Effector memory CD4-positive, alpha-beta T cell (primary cell): ENCODE measurements around the gene ZNF280A.
A peak's percentile ranks its signal among the peaks of the same experiment; 100 is the strongest.
"Not testable (repeated sequence)": the region's sequence is repeated elsewhere in the genome, so short reads cannot be mapped to it uniquely, and the experiment has no call there.

ENCODE experiments used
- DNase-seq, 3 donors: peaks; one replicate each; pipeline ENCODE4 v3.0.0-alpha.2; 2020
- H3K27ac ChIP-seq: 2 replicates; pipeline ENCODE4 v1.7.0; 2013; ENCODE audit warnings: mild to moderate bottlenecking, low read length, moderate library complexity; ENCODE audit not compliant: insufficient read depth, poor library complexity, severe bottlenecking
- H3K27me3 ChIP-seq: replicated peaks from 2 replicates; pipeline ENCODE4 v1.7.0; 2013; ENCODE audit warnings: mild to moderate bottlenecking, low read length; ENCODE audit not compliant: insufficient read depth, control insufficient read depth, poor library complexity, severe bottlenecking
- H3K36me3 ChIP-seq: 2 replicates; pipeline ENCODE4 v1.7.0; 2013; ENCODE audit warnings: mild to moderate bottlenecking, low read length, moderate library complexity; ENCODE audit not compliant: control insufficient read depth, insufficient read depth
- H3K4me1 ChIP-seq: 2 replicates; pipeline ENCODE4 v1.7.0; 2013; ENCODE audit warnings: low read length, mild to moderate bottlenecking; ENCODE audit not compliant: control insufficient read depth, insufficient read depth, poor library complexity, severe bottlenecking
- H3K4me3 ChIP-seq: 2 replicates; pipeline ENCODE4 v1.7.0; 2013; ENCODE audit warnings: low read length, low read depth, mild to moderate bottlenecking; ENCODE audit not compliant: insufficient read depth, poor library complexity, severe bottlenecking
- H3K9me3 ChIP-seq: 2 replicates; pipeline ENCODE4 v1.7.0; 2013; ENCODE audit warnings: mild to moderate bottlenecking, low read length, moderate library complexity; ENCODE audit not compliant: control insufficient read depth

ZNF280A gene

DNA sequence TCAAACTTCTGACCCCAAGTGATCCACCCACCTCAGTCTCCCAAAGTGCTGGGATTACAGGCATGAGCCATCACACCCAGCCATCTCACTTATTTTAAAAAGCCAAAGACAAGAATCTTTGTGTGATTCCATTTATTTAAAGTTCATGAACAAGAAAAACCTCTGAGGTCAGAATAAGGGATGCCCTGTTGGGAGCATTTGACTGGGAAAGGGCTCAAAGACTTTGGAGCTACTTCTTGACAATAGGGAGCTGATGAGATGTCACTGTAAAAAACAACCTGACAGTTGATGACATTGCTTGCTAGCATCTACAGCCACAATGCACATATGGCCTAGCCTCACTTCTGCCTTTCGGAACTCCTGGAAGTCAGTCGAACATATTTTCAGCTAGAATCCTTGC is 6.5 kb downstream of the ZNF280A start:
- no peaks in the 10 kb centered on the region for H3K9me3 ChIP-seq
- no peak for DNase-seq
- no peak overlapping the region for H3K4me3 ChIP-seq
- no peaks in the 10 kb centered on the region for H3K4me1 ChIP-seq
- H3K27me3 ChIP-seq, result no peaks in the 10 kb centered on the region
- H3K27ac ChIP-seq, result no peak overlapping the region
- no peaks in the 10 kb centered on the region for H3K36me3 ChIP-seq

DNA sequence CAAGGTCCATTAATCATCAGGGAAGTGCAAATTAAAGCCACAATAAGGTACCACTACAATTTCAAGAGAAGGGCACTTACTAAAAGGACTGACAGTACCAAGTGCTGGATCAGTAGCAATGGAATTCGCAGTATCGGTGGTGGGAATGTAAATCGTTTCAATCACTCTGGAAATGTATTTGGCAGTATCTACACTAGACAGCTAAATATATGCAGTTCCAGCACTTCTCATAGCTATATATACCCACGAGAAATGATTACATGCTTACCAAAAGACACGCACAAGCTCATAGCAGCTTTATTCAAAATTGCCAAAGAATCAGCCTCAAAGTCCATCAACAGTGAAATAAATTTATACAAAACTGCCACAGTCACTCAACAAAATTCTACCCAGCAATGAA is 7.1 kb downstream of the ZNF280A start:
- H3K9me3 ChIP-seq, result no peaks in the 10 kb centered on the region
- H3K4me1 ChIP-seq, result peaks cover 4% of the 10 kb centered on the region
- H3K4me3 ChIP-seq, result no peak overlapping the region
- no peak overlapping the region for H3K27ac ChIP-seq
- no peaks in the 10 kb centered on the region for H3K27me3 ChIP-seq
- no peak for DNase-seq
- no peaks in the 10 kb centered on the region for H3K36me3 ChIP-seq

DNA sequence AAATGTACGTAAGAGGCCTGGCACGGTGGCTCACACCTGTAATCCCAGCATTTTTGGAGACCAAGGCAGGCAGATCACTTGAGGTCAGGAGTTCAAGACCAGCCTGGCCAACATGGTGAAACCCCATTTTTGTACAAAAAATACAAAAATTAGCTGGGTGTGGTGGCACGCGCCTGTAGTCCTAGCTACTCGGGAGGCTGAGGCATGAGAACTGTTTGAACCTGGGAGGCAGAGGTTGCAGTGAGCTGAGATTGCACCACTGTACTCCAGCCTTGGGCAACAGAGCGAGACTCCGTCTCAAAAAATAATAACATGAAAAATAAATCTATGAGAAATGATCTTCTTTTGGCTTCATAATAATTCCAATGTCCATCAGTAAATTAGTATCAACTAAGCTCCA is 9.2 kb downstream of the ZNF280A start:
- not testable (repeated sequence) for H3K4me3 ChIP-seq, H3K27me3 ChIP-seq, DNase-seq, H3K4me1 ChIP-seq, H3K36me3 ChIP-seq, H3K9me3 ChIP-seq, H3K27ac ChIP-seq

DNA sequence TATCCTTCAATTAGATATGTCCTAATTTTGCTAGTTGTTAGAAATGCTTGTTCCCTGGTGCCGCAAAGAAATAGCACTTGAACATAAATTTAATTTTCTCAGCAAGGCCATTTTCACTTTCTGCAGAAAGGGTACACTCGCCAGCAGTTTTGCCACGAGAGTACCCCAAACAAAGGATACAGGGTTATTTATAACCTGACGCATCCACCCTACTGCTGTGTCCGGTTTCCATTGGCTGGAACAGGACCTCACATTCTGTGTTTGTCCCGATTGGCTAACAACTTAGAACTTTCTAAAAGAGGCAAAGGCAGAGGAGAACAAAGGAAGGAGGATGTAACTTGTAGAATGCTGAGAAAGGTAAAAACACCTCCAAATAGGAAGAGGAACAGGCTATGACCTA is 10.2 kb downstream of the ZNF280A start:
- H3K4me1 ChIP-seq, H3K9me3 ChIP-seq, DNase-seq, H3K27me3 ChIP-seq, H3K27ac ChIP-seq, H3K36me3 ChIP-seq, H3K4me3 ChIP-seq: not testable (repeated sequence)

DNA sequence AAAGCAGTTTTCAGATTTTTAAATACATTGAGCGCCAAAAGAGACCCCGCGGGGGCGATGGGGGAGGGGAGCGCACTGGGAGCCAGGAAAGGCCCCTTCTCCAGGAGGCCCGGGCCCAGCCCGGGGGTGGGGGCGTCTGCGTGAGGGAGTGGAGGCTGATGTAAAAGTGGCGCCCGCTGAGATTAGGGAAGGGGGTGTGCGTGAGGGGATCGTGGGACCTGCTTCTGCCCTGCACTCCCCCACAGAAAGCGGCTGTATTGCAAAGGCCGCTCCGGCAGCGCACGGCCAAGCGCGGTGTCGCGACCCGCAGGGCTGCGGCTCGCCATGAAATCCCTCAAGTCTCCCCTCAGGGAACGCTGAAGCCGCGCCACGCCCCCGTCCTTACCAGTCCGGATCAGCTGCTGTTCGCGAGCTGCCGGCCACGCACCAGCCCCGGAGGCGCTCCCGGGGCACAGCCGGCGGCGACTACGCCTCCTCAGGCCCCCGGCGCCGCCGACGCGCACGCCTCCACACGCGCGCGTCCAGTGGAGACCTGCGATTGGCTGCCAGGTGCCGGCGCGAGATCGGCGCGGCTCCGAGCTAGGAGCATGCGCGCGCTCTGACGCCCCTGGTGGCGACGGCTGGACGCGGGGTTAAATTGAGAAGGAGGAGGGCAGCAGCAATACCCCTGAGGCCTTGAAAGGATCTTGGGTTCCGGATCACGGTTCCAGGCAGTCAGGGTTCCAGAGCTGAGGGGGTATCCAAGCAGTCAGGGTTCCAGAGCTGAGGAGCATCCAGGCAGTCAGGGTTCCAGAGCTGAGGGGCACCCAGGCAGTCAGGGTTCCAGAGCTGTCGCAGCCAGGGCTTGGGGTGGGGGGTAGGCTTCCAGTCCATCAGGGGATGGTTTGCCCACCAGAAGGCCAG is 11.5 kb downstream of the ZNF280A start, which contains the start of gene ZNF280B:
ZNF280B (minus strand) TSS at position 469 of the 903 bp plus-strand sequence. CDS start 19,344 bp downstream, outside the sequence.
- H3K4me3 ChIP-seq, result peak within 1 kb of the TSS; percentile 80
- DNase-seq, result peak; percentile 47 to 67 (median 64)
- H3K27me3 ChIP-seq, result no peaks in the 10 kb centered on the region
- peak within 1 kb of the TSS; percentile 33 for H3K27ac ChIP-seq
- H3K9me3 ChIP-seq, result no peaks in the 10 kb centered on the region
- peaks cover 6% of the 10 kb centered on the region for H3K4me1 ChIP-seq
- no peaks in the 10 kb centered on the region for H3K36me3 ChIP-seq

DNA sequence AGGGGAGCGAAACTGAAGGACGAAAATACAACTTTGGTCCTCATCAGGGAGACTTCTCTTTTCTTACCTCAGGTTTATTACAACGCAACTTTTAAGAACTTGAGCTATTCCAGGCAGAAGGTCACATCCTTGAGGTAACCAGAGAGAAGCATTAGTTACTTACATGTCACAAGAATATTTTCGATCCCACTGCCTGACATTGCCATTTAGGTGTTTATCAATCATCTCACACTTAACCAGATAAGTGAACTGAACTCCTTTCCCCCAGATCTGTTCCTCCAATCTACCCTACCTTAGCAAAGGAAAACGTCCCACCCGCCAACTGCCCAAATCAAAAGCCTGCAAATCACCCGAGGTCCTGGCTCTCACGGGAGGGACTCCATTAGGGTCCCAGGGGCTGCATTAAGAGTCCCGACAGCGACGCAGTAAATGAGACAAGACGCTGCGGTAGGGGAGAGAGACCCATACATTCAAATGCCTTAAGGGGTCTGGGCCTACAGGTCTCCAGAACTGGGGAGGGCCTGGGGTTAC is 12.3 kb downstream of the ZNF280A start:
- Histone ChIP-seq H3K9me3 (no peaks in the 10 kb centered on the region), H3K36me3 (no peaks in the 10 kb centered on the region), H3K4me1 (peaks cover 6% of the 10 kb centered on the region), H3K27ac (no peak overlapping the region), H3K4me3 (peak overlapping the region; percentile 80), H3K27me3 (no peaks in the 10 kb centered on the region)
- no peak for DNase-seq

DNA sequence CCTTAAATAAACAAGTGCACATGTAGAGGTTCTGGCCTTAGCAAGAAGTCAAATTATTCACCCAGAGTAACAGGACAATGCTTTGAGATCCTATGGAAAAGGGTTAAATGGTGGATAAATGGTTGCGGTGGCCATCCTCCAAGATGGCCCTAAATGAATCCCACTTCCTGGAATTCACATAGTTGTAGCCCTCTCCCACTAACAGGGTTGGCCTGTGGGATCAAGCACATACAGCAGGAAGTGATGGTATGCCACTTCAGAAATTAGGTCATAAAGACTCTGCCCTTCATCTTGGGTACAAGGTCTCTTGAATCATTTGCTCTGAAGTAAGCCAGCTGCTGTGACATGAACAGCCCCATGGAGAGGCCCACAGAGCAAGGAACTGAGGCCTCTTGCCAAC is 13.3 kb downstream of the ZNF280A start:
- Histone ChIP-seq H3K4me1 (peaks cover 6% of the 10 kb centered on the region), H3K27ac (no peak overlapping the region), H3K9me3 (no peaks in the 10 kb centered on the region), H3K36me3 (no peaks in the 10 kb centered on the region), H3K4me3 (no peak overlapping the region), H3K27me3 (no peaks in the 10 kb centered on the region)
- no peak for DNase-seq

DNA sequence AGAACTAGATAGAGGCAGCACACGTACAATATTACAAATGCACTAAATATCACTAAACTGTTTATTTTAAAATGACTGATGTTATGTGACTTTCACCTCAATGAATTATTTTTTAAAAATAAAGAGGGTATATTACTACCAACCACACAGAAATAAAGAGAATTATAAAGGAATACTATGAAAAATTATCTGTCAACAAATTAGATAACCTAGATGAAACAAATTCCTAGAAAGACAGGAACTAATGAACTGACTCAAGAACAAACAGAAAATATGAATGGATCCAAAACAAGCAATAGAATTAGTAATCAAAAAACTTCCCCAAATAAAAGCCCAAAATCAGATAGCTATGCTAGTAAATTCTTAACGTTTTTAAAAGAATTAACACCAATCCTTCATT is 21.8 kb downstream of the ZNF280A start:
- Histone ChIP-seq H3K4me1 (no peaks in the 10 kb centered on the region), H3K4me3 (no peak overlapping the region), H3K9me3 (no peaks in the 10 kb centered on the region), H3K27ac (no peak overlapping the region), H3K27me3 (no peaks in the 10 kb centered on the region), H3K36me3 (no peaks in the 10 kb centered on the region)
- DNase-seq, result no peak

DNA sequence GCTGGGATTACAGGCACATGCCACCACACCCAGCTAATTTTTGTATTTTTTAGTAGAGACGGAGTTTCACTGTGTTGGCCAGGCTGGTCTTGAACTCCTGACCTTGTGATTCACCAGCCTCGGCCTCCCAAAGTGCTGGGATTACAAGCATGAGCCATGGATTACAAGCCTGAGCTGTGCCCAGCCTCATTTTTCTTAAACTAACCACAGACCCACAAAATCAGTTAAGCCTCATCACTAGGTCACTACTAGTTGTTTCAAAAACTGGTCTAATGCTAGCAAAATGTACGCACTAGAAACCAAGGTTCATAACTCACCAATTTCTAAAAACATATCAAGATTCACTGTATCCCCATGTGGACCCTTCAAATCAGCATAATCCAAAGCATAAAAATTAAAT is 28.5 kb downstream of the ZNF280A start:
- H3K27ac ChIP-seq, H3K36me3 ChIP-seq, H3K4me3 ChIP-seq, H3K4me1 ChIP-seq, H3K9me3 ChIP-seq, H3K27me3 ChIP-seq, DNase-seq: not testable (repeated sequence)

DNA sequence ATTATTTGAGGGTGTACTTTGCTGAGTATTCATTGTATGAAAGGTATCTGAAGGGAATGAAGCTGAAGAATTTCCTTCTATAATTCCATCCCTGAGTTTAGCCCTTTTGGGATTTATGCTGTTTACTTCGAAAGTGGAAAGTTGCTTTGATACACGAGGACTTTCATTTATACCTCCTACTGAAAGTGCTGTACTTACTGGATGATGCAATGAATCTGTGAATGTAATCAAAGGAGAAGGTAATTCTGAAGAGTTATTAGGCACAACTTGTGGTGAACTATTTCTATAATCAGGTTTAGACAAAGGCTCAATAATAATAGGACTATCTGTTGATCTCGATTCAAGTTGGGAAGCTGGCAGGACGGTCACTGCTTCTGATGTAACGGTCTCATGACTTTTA is 31.3 kb downstream of the ZNF280A start:
- H3K36me3 ChIP-seq, result peaks cover 4% of the 10 kb centered on the region
- no peak for DNase-seq
- no peak overlapping the region for H3K4me3 ChIP-seq
- H3K27me3 ChIP-seq, result no peaks in the 10 kb centered on the region
- H3K9me3 ChIP-seq, result no peaks in the 10 kb centered on the region
- no peaks in the 10 kb centered on the region for H3K4me1 ChIP-seq
- no peak overlapping the region for H3K27ac ChIP-seq
